ENCODE measurements around the gene ARID3B. TPM values are rescaled to one million over a fixed set of nuclear protein-coding genes. Genes with fewer than 3 reads are reported as not detected.
"Not testable (repeated sequence)": the region's sequence is repeated elsewhere in the genome, so short reads cannot be mapped to it uniquely, and the experiment has no call there.

Gene ARID3B
- total RNA-seq, 4 donors from 2014 or later = 3.6 to 6.8 (median 6.7) TPM

- no peak overlapping the region for H3K4me3 ChIP-seq
- no peaks in the 10 kb centered on the region for H3K36me3 ChIP-seq
- no peaks in the 10 kb centered on the region for H3K4me1 ChIP-seq
- no peak for DNase-seq (ENCODE audit: extremely low spot score)
- no peaks in the 10 kb centered on the region for H3K27me3 ChIP-seq
- no peaks in the 10 kb centered on the region for H3K9me3 ChIP-seq
- no peak overlapping the region for H3K27ac ChIP-seq (replicated peaks in 1 of 4)
- TF ChIP-seq POLR2AphosphoS5 (IDR thresholded peaks at IDR 0.05) = no peak
- 95% methylated on average over 4 of the region's 4 CpGs for WGBS
- intact Hi-C loops (cut with DNase I) = no loop called here
Observed at GRCh38 chr15:74506515-74506840, 34.5 kb upstream of the ARID3B start.

GRCh38 chr15:74511583-74511982 is 29.4 kb upstream of the ARID3B start:
- intact Hi-C loops (cut with DNase I) = no loop called here
- Histone ChIP-seq H3K9me3 (no peaks in the 10 kb centered on the region), H3K4me3 (no peak overlapping the region), H3K36me3 (no peaks in the 10 kb centered on the region), H3K27me3 (no peaks in the 10 kb centered on the region), H3K27ac (replicated peaks in 1 of 4) (no peak overlapping the region), H3K4me1 (no peaks in the 10 kb centered on the region)
- TF ChIP-seq POLR2A (IDR thresholded peaks at IDR 0.05; ENCODE audit: low read depth) (no peak), POLR2AphosphoS5 (IDR thresholded peaks at IDR 0.05) (no peak), CTCF (IDR thresholded peaks at IDR 0.05) (no peak), EP300 (IDR thresholded peaks at IDR 0.05) (no peak)
- DNase-seq (ENCODE audit: extremely low spot score) = no peak
- 71% methylated on average over 4 of the region's 4 CpGs for WGBS

- H3K27ac ChIP-seq (replicated peaks in 1 of 4); H3K4me3 ChIP-seq; intact Hi-C loops (cut with DNase I); H3K27me3 ChIP-seq; H3K9me3 ChIP-seq; DNase-seq (ENCODE audit: extremely low spot score); H3K36me3 ChIP-seq; H3K4me1 ChIP-seq: not testable (repeated sequence)
- 86% methylated on average over 4 of the region's 4 CpGs for WGBS
Observed at GRCh38 chr15:74514059-74514458, 27.0 kb upstream of the ARID3B start.

GRCh38 chr15:74517096-74517495 is 23.9 kb upstream of the ARID3B start:
- no peaks in the 10 kb centered on the region for H3K9me3 ChIP-seq
- H3K4me3 ChIP-seq = no peak overlapping the region
- intact Hi-C loops (cut with DNase I) = no loop called here
- DNase-seq (ENCODE audit: extremely low spot score) = no peak
- no peaks in the 10 kb centered on the region for H3K27me3 ChIP-seq
- no peak overlapping the region for H3K27ac ChIP-seq (replicated peaks in 1 of 4)
- TF ChIP-seq POLR2A (IDR thresholded peaks at IDR 0.05; ENCODE audit: low read depth) (no peak), EP300 (IDR thresholded peaks at IDR 0.05) (no peak), POLR2AphosphoS5 (IDR thresholded peaks at IDR 0.05) (no peak), CTCF (IDR thresholded peaks at IDR 0.05) (no peak)
- H3K36me3 ChIP-seq = no peaks in the 10 kb centered on the region
- H3K4me1 ChIP-seq = no peaks in the 10 kb centered on the region

- WGBS = 87% methylated on average over 4 of the region's 4 CpGs
Observed at GRCh38 chr15:74519311-74519710, 21.7 kb upstream of the ARID3B start.

More at GRCh38 chr15:74519311-74519710, 21.7 kb upstream of the ARID3B start:
- no peak for DNase-seq (ENCODE audit: extremely low spot score)
- intact Hi-C loops (cut with DNase I) = no loop called here
- Histone ChIP-seq H3K27me3 (no peaks in the 10 kb centered on the region), H3K4me3 (no peak overlapping the region), H3K4me1 (no peaks in the 10 kb centered on the region), H3K9me3 (no peaks in the 10 kb centered on the region), H3K36me3 (no peaks in the 10 kb centered on the region), H3K27ac (replicated peaks in 1 of 4) (no peak overlapping the region)
- TF ChIP-seq POLR2AphosphoS5 (IDR thresholded peaks at IDR 0.05) (no peak), CTCF (IDR thresholded peaks at IDR 0.05) (no peak), POLR2A (IDR thresholded peaks at IDR 0.05; ENCODE audit: low read depth) (no peak), EP300 (IDR thresholded peaks at IDR 0.05) (no peak)
